ENCODE results near the gene GFI1B. TPM values are rescaled to one million over a fixed set of nuclear protein-coding genes. Genes with fewer than 3 reads are reported as not detected.

GFI1B gene
- polyA plus RNA-seq, 1 donor from 2014 or later, result not detected

- no peak overlapping the region for H3K4me3 ChIP-seq (ENCODE audit: low read length)
- no peaks in the 10 kb centered on the region for H3K9me3 ChIP-seq (ENCODE audit: low read length)
- no peaks in the 10 kb centered on the region for H3K27me3 ChIP-seq (ENCODE audit: insufficient read depth, low read depth, low read length)
- H4K20me1 ChIP-seq (ENCODE audit: insufficient read depth), result no peaks in the 10 kb centered on the region
- no peaks in the 10 kb centered on the region for H3K79me2 ChIP-seq (replicated peaks; ENCODE audit: insufficient read depth, low read length)
- no peak overlapping the region for H2AFZ ChIP-seq (ENCODE audit: low read depth, low read length)
- no peaks in the 10 kb centered on the region for H3F3A ChIP-seq (ENCODE audit: insufficient read depth, low read length, poor library complexity, severe bottlenecking)
- no peak overlapping the region for H3K9ac ChIP-seq (ENCODE audit: low read length)
- no peaks in the 10 kb centered on the region for H3K9me2 ChIP-seq (ENCODE audit: insufficient read depth, low read length)
- TF ChIP-seq TAF1 (IDR thresholded peaks at IDR 0.05; ENCODE audit: low read depth), result no peak
- TF ChIP-seq, protein P1, sequence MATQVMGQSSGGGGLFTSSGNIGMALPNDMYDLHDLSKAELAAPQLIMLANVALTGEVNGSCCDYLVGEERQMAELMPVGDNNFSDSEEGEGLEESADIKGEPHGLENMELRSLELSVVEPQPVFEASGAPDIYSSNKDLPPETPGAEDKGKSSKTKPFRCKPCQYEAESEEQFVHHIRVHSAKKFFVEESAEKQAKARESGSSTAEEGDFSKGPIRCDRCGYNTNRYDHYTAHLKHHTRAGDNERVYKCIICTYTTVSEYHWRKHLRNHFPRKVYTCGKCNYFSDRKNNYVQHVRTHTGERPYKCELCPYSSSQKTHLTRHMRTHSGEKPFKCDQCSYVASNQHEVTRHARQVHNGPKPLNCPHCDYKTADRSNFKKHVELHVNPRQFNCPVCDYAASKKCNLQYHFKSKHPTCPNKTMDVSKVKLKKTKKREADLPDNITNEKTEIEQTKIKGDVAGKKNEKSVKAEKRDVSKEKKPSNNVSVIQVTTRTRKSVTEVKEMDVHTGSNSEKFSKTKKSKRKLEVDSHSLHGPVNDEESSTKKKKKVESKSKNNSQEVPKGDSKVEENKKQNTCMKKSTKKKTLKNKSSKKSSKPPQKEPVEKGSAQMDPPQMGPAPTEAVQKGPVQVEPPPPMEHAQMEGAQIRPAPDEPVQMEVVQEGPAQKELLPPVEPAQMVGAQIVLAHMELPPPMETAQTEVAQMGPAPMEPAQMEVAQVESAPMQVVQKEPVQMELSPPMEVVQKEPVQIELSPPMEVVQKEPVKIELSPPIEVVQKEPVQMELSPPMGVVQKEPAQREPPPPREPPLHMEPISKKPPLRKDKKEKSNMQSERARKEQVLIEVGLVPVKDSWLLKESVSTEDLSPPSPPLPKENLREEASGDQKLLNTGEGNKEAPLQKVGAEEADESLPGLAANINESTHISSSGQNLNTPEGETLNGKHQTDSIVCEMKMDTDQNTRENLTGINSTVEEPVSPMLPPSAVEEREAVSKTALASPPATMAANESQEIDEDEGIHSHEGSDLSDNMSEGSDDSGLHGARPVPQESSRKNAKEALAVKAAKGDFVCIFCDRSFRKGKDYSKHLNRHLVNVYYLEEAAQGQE (IDR thresholded peaks at IDR 0.05; ENCODE audit: borderline replicate concordance), result no peak
- no peak for TF ChIP-seq EP300 (conservative IDR thresholded peaks at IDR 0.05; ENCODE audit: poor library complexity, severe bottlenecking)
- no peak for TF ChIP-seq EZH2 (IDR thresholded peaks at IDR 0.05; ENCODE audit: borderline replicate concordance, insufficient read depth, low read length, poor library complexity, severe bottlenecking)
- TF ChIP-seq MXI1 (conservative IDR thresholded peaks at IDR 0.05; ENCODE audit: poor library complexity, severe bottlenecking), result no peak
- TF ChIP-seq SMC3 (conservative IDR thresholded peaks at IDR 0.05; ENCODE audit: poor library complexity), result no peak
- no peak for TF ChIP-seq RAD21 (conservative IDR thresholded peaks at IDR 0.05)
- no peaks in the 10 kb centered on the region for H3K36me3 ChIP-seq (ENCODE audit: insufficient read depth, low read length)
- no peak overlapping the region for H3K27ac ChIP-seq (ENCODE audit: low read length)
- no peak overlapping the region for H3K4me2 ChIP-seq (ENCODE audit: low read length)
These were observed 17.4 kb downstream of the GFI1B start for GRCh38 chr9:132995879-132996278.

- TF ChIP-seq, protein P1 (IDR thresholded peaks at IDR 0.05; ENCODE audit: borderline replicate concordance), result no peak
- TF ChIP-seq TAF1 (IDR thresholded peaks at IDR 0.05; ENCODE audit: low read depth) (no peak), EP300 (conservative IDR thresholded peaks at IDR 0.05; ENCODE audit: poor library complexity, severe bottlenecking) (no peak)
- H3F3A ChIP-seq (ENCODE audit: insufficient read depth, low read length, poor library complexity, severe bottlenecking), result no peaks in the 10 kb centered on the region
These were observed 18.0 kb downstream of the GFI1B start for GRCh38 chr9:132996526-132996925.

More at GRCh38 chr9:132996526-132996925, 18.0 kb downstream of the GFI1B start:
- Histone ChIP-seq H3K9me2 (ENCODE audit: insufficient read depth, low read length) (no peaks in the 10 kb centered on the region), H3K27me3 (ENCODE audit: insufficient read depth, low read depth, low read length) (no peaks in the 10 kb centered on the region), H3K27ac (ENCODE audit: low read length) (no peak overlapping the region), H3K4me3 (ENCODE audit: low read length) (no peak overlapping the region), H3K9ac (ENCODE audit: low read length) (no peak overlapping the region), H2AFZ (ENCODE audit: low read depth, low read length) (no peak overlapping the region), H4K20me1 (ENCODE audit: insufficient read depth) (no peaks in the 10 kb centered on the region), H3K9me3 (ENCODE audit: low read length) (no peaks in the 10 kb centered on the region), H3K36me3 (ENCODE audit: insufficient read depth, low read length) (no peaks in the 10 kb centered on the region), H3K4me2 (ENCODE audit: low read length) (no peak overlapping the region), H3K79me2 (replicated peaks; ENCODE audit: insufficient read depth, low read length) (no peaks in the 10 kb centered on the region)
